ENCODE results near the gene FBXW2. TPM values are rescaled to one million over a fixed set of nuclear protein-coding genes. Genes with fewer than 3 reads are reported as not detected.

FBXW2 gene
- total RNA-seq, 2 donors from 2014 or later, result 50.4 to 87.8 TPM

- peaks cover 15% of the 10 kb centered on the region for H3K4me1 Mint-ChIP-seq
- H3K4me3 Mint-ChIP-seq, result peak overlapping the region; percentile 91
- no peaks in the 10 kb centered on the region for H3K27me3 Mint-ChIP-seq
- H3K36me3 Mint-ChIP-seq (ENCODE audit: low read depth), result no peaks in the 10 kb centered on the region
- H3K27ac Mint-ChIP-seq, result peak overlapping the region; percentile 54
- ATAC-seq (replicated peaks), result no peak
- no peaks in the 10 kb centered on the region for H3K9me3 Mint-ChIP-seq
Measured at GRCh38 chr9:120711354-120711753, 81.9 kb downstream of the FBXW2 start.

GRCh38 chr9:120710110-120710981 lies 82.9 kb downstream of the FBXW2 start:
- peak overlapping the region; percentile 58 for H3K27ac Mint-ChIP-seq
- no peaks in the 10 kb centered on the region for H3K36me3 Mint-ChIP-seq (ENCODE audit: low read depth)
- H3K4me3 Mint-ChIP-seq, result peak overlapping the region; percentile 91
- H3K9me3 Mint-ChIP-seq, result no peaks in the 10 kb centered on the region
- H3K27me3 Mint-ChIP-seq, result no peaks in the 10 kb centered on the region
- ATAC-seq (replicated peaks), result no peak
- H3K4me1 Mint-ChIP-seq, result peaks cover 15% of the 10 kb centered on the region

DNA sequence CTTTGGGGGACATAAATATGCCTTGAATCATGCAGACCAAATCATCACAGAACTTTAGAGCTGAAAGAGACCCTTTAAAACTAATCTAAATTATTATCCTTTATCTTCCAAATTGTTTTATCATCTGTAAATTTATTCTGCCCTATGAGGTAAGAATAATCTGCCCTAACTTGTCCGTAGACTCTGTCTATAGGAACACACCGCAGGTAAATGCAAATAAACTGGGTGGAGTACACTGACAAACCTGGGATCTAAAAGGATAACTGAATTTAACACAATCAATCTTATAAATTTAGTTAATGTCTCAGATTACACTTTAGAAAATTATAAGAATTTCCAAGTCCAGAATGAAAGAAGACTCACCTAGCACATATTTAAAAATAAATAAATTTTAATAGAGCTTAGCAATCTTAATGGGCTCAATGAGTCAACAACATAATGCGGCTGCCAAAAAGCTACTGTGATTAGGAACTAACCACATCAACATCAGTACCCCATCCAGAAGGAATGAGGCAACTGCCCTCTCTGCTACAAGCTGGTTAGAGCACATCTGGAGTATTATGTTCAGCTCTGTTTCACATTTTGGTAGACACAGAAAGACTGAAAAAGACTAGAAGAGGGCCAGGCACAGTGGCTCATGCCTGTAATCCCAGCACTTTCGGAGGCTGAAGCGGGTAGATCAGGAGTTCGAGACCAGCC lies 84.5 kb downstream of the FBXW2 start:
- H3K4me1 Mint-ChIP-seq, result peaks cover 19% of the 10 kb centered on the region
- peak overlapping the region; percentile 91 for H3K4me3 Mint-ChIP-seq
- H3K9me3 Mint-ChIP-seq, result no peaks in the 10 kb centered on the region
- no peaks in the 10 kb centered on the region for H3K27me3 Mint-ChIP-seq
- H3K36me3 Mint-ChIP-seq (ENCODE audit: low read depth), result no peaks in the 10 kb centered on the region
- no peak overlapping the region for H3K27ac Mint-ChIP-seq
- no peak for ATAC-seq (replicated peaks)

DNA sequence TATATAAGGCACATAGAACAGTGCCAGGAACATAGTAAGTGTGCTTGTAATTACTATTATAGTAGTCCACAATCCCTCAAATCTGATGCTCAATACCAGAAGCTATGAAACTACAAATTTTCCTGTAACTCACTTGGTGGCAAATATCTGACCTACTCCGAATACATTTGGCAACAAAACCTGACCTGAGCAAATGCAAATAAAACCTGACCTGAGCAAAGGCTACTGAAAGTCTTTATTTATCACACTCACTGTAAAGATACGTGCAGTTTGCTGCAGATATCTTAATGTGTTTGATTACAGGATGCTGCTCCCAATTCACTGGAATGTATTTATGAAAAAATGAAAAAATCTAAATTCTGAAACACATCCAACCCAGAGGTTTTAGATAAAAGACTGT lies 86.0 kb downstream of the FBXW2 start:
- peak overlapping the region; percentile 47 for H3K27ac Mint-ChIP-seq
- peaks cover 7% of the 10 kb centered on the region for H3K4me1 Mint-ChIP-seq
- H3K36me3 Mint-ChIP-seq (ENCODE audit: low read depth), result no peaks in the 10 kb centered on the region
- H3K9me3 Mint-ChIP-seq, result no peaks in the 10 kb centered on the region
- no peak for ATAC-seq (replicated peaks)
- H3K4me3 Mint-ChIP-seq, result no peak overlapping the region
- no peaks in the 10 kb centered on the region for H3K27me3 Mint-ChIP-seq

Other genes with a start within 250 kb of the FBXW2 start
- 10 to 100 TPM; 65.9 to 68.4 TPM for gene CDK5RAP2, start 213.2 kb downstream of the FBXW2 start, total RNA-seq
- gene MEGF9, start 78.9 kb downstream of the FBXW2 start, total RNA-seq, result 1 to 10 TPM; 3.3 to 4.1 TPM
- 10 to 100 TPM; 60.2 to 62.8 TPM for gene PSMD5, start 49.5 kb upstream of the FBXW2 start, total RNA-seq
- 100 to 1,000 TPM; 236 to 258 TPM for gene PHF19, start 83.8 kb upstream of the FBXW2 start, total RNA-seq
- 100 to 1,000 TPM in 1 of 2 donors, 10 to 100 TPM in 1; 71.4 to 164 TPM for gene TRAF1, start 133.4 kb upstream of the FBXW2 start, total RNA-seq